ENCODE data around the gene MXRA7. TPM values are rescaled to one million over a fixed set of nuclear protein-coding genes. Genes with fewer than 3 reads are reported as not detected.

The MXRA7 gene
- total RNA-seq, 4 donors from 2014 or later, result 24.3 to 43.0 (median 30.6) TPM

DNA sequence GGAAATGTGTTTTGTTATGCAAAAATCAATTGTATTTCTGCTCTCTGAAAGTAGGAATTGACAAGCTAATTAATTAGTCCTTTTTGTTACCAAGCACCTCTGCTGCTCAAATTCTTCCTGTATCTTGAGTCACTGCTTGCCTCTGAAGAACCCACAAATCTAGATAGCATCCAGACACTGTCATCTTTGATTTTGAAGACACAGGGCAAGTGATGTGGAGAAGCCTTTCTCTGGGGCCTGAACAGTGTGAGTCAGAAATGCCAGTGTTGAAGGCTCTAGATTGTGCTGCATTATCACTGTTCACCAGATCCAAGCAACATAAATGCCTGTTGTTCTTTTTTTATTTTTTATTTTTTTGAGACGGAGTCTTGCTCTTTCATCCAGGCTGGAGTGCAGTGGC, 56.4 kb downstream of the MXRA7 start:
- intact Hi-C loops (cut with DNase I; ENCODE audit: low total_unique reads) (no loop called here), in situ Hi-C loops (cut with MboI; ENCODE audit: low sequenced_read_pairs in 4 of 4) (no loop called here)
- no peaks in the 10 kb centered on the region for H3K4me1 ChIP-seq
- DNase-seq (no peak), ATAC-seq (no peak)
- no peak for TF ChIP-seq CTCF (IDR thresholded peaks at IDR 0.05 in 4 of 5, conservative IDR thresholded peaks at IDR 0.05 in 1 of 5)
- TF ChIP-seq POLR2A (IDR thresholded peaks at IDR 0.05), result no peak
- no peaks in the 10 kb centered on the region for H3K36me3 ChIP-seq
- H3K27me3 ChIP-seq, result no peaks in the 10 kb centered on the region
- H3K4me3 ChIP-seq, result no peak overlapping the region
- H3K27ac ChIP-seq, result no peak overlapping the region
- no peaks in the 10 kb centered on the region for H3K9me3 ChIP-seq

- in situ Hi-C loops (cut with MboI; ENCODE audit: low sequenced_read_pairs in 4 of 4) (no loop called here), intact Hi-C loops (cut with DNase I; ENCODE audit: low total_unique reads) (no loop called here)
- no peaks in the 10 kb centered on the region for H3K4me1 ChIP-seq
- H3K9me3 ChIP-seq, result no peaks in the 10 kb centered on the region
- TF ChIP-seq POLR2A (IDR thresholded peaks at IDR 0.05) (no peak), CTCF (IDR thresholded peaks at IDR 0.05 in 4 of 5, conservative IDR thresholded peaks at IDR 0.05 in 1 of 5) (no peak)
- DNase-seq (no peak), ATAC-seq (no peak)
- H3K27me3 ChIP-seq, result no peaks in the 10 kb centered on the region
- H3K27ac ChIP-seq, result no peak overlapping the region
- no peaks in the 10 kb centered on the region for H3K36me3 ChIP-seq
- no peak overlapping the region for H3K4me3 ChIP-seq
Measured at GRCh38 chr17:76650504-76650903, 60.3 kb downstream of the MXRA7 start.

- in situ Hi-C loops (cut with MboI; ENCODE audit: low sequenced_read_pairs in 4 of 4) (no loop called here), intact Hi-C loops (cut with DNase I; ENCODE audit: low total_unique reads) (no loop called here)
- Histone ChIP-seq H3K4me3 (no peak overlapping the region), H3K9me3 (no peaks in the 10 kb centered on the region), H3K36me3 (no peaks in the 10 kb centered on the region), H3K4me1 (peaks cover 0 to 3% of the 10 kb centered on the region in 2 donors), H3K27me3 (no peaks in the 10 kb centered on the region), H3K27ac (no peak overlapping the region)
- no peak for DNase-seq
- TF ChIP-seq CTCF (IDR thresholded peaks at IDR 0.05 in 4 of 5, conservative IDR thresholded peaks at IDR 0.05 in 1 of 5), result no peak
- no peak for ATAC-seq
Measured at GRCh38 chr17:76646712-76647111, 64.1 kb downstream of the MXRA7 start.

GRCh38 chr17:76645481-76645880, 65.3 kb downstream of the MXRA7 start:
- Histone ChIP-seq H3K36me3 (no peaks in the 10 kb centered on the region), H3K9me3 (no peaks in the 10 kb centered on the region), H3K27me3 (no peaks in the 10 kb centered on the region), H3K4me1 (peaks cover 0 to 3% of the 10 kb centered on the region in 2 donors), H3K27ac (no peak overlapping the region), H3K4me3 (no peak overlapping the region)
- in situ Hi-C loops (cut with MboI; ENCODE audit: low sequenced_read_pairs in 4 of 4) (no loop called here), intact Hi-C loops (cut with DNase I; ENCODE audit: low total_unique reads) (no loop called here)
- no peak for ATAC-seq
- TF ChIP-seq POLR2A (IDR thresholded peaks at IDR 0.05) (no peak), CTCF (IDR thresholded peaks at IDR 0.05 in 4 of 5, conservative IDR thresholded peaks at IDR 0.05 in 1 of 5) (no peak)
- no peak for DNase-seq

GRCh38 chr17:76644995-76645394, 65.8 kb downstream of the MXRA7 start:
- intact Hi-C loops (cut with DNase I; ENCODE audit: low total_unique reads), result no loop called here
- ATAC-seq (no peak), DNase-seq (no peak)
- Histone ChIP-seq H3K9me3 (no peaks in the 10 kb centered on the region), H3K27me3 (no peaks in the 10 kb centered on the region), H3K27ac (no peak overlapping the region), H3K36me3 (no peaks in the 10 kb centered on the region), H3K4me1 (peaks cover 0 to 3% of the 10 kb centered on the region in 2 donors), H3K4me3 (no peak overlapping the region)
- TF ChIP-seq POLR2A (IDR thresholded peaks at IDR 0.05), result no peak
- TF ChIP-seq CTCF (IDR thresholded peaks at IDR 0.05 in 4 of 5, conservative IDR thresholded peaks at IDR 0.05 in 1 of 5), result no peak
- in situ Hi-C loops (cut with MboI; ENCODE audit: low sequenced_read_pairs in 4 of 4), result no loop called here

Measured in gastrocnemius medialis (tissue), 4 donors.